ENCODE measurements around the gene SPRR1B. TPM values are rescaled to one million over a fixed set of nuclear protein-coding genes. Genes with fewer than 3 reads are reported as not detected.

SPRR1B gene
- total and polyA plus RNA-seq, 4 donors, result 0.31 to 1.9 TPM; not detected in 2

GRCh38 chr1:152986578-152986977 lies 44.4 kb upstream of the SPRR1B start:
- WGBS, 2 donors, result 85 to 96% methylated on average over 2 of the region's 2 CpGs
- no peak for ATAC-seq (ENCODE audit: insufficient read depth, low FRiP score)
- TF ChIP-seq CTCF (IDR thresholded peaks at IDR 0.05; ENCODE audit: control extremely low read depth, extremely low read depth), result no peak

GRCh38 chr1:152993186-152993585 lies 37.8 kb upstream of the SPRR1B start:
- 77 to 82% methylated on average over 6 of the region's 6 CpGs for WGBS, 2 donors
- Histone ChIP-seq H3K9me3 (ENCODE audit: control insufficient read depth in 4 of 4, insufficient read depth in 3 of 4, low read length in 3 of 4) (peaks cover 0 to 5% (median 2%) of the 10 kb centered on the region in 4 donors), H3K36me3 (ENCODE audit: control insufficient read depth in 4 of 4, insufficient read depth in 4 of 4, low read length in 4 of 4) (no peaks in the 10 kb centered on the region), H3K9ac (ENCODE audit: insufficient read depth in 1 of 2, low read length in 2 of 2) (no peak overlapping the region), H3K27ac (ENCODE audit: low read depth in 1 of 2, low read length in 1 of 2) (no peak overlapping the region), H3K27me3 (ENCODE audit: control insufficient read depth in 3 of 3, insufficient read depth in 3 of 3, low read length in 2 of 3) (no peaks in the 10 kb centered on the region), H3K4me3 (no peak overlapping the region), H3K4me1 (ENCODE audit: control insufficient read depth in 5 of 5, insufficient read depth in 5 of 5, low read length in 5 of 5) (peaks cover 0 to 1% (median 0%) of the 10 kb centered on the region in 5 donors)
- ATAC-seq (ENCODE audit: insufficient read depth, low FRiP score) (no peak), DNase-seq (no peak)
- TF ChIP-seq CTCF (IDR thresholded peaks at IDR 0.05; ENCODE audit: control extremely low read depth, extremely low read depth), result no peak

More at GRCh38 chr1:152986578-152986977, 44.4 kb upstream of the SPRR1B start:
- Histone ChIP-seq H3K27me3 (ENCODE audit: control insufficient read depth in 3 of 3, insufficient read depth in 3 of 3, low read length in 2 of 3) (no peaks in the 10 kb centered on the region), H3K9ac (ENCODE audit: insufficient read depth in 1 of 2, low read length in 2 of 2) (no peak overlapping the region), H3K4me1 (ENCODE audit: control insufficient read depth in 5 of 5, insufficient read depth in 5 of 5, low read length in 5 of 5) (no peaks in the 10 kb centered on the region), H3K9me3 (ENCODE audit: control insufficient read depth in 4 of 4, insufficient read depth in 3 of 4, low read length in 3 of 4) (peaks cover 0 to 4% (median 0%) of the 10 kb centered on the region in 4 donors), H3K27ac (ENCODE audit: low read depth in 1 of 2, low read length in 1 of 2) (no peak overlapping the region), H3K36me3 (ENCODE audit: control insufficient read depth in 4 of 4, insufficient read depth in 4 of 4, low read length in 4 of 4) (no peaks in the 10 kb centered on the region), H3K4me3 (no peak overlapping the region)
- no peak for DNase-seq

- 2 to 42% methylated on average over 1 of the region's 1 CpG for WGBS, 2 donors
- Histone ChIP-seq H3K27ac (ENCODE audit: low read depth in 1 of 2, low read length in 1 of 2) (no peak overlapping the region), H3K4me1 (ENCODE audit: control insufficient read depth in 5 of 5, insufficient read depth in 5 of 5, low read length in 5 of 5) (peaks cover 0 to 1% (median 0%) of the 10 kb centered on the region in 5 donors), H3K9me3 (ENCODE audit: control insufficient read depth in 4 of 4, insufficient read depth in 3 of 4, low read length in 3 of 4) (peaks cover 0 to 5% (median 2%) of the 10 kb centered on the region in 4 donors), H3K27me3 (ENCODE audit: control insufficient read depth in 3 of 3, insufficient read depth in 3 of 3, low read length in 2 of 3) (no peaks in the 10 kb centered on the region), H3K36me3 (ENCODE audit: control insufficient read depth in 4 of 4, insufficient read depth in 4 of 4, low read length in 4 of 4) (no peaks in the 10 kb centered on the region), H3K4me3 (no peak overlapping the region), H3K9ac (ENCODE audit: insufficient read depth in 1 of 2, low read length in 2 of 2) (no peak overlapping the region)
- ATAC-seq (ENCODE audit: insufficient read depth, low FRiP score) (no peak), DNase-seq (no peak)
- no peak for TF ChIP-seq CTCF (IDR thresholded peaks at IDR 0.05; ENCODE audit: control extremely low read depth, extremely low read depth)
Observed at GRCh38 chr1:152995842-152996241, 35.2 kb upstream of the SPRR1B start.
